HL-60 (cell line): ENCODE data around the gene DNAJB6.

ENCODE experiments used
- DNase-seq, 2 experiments: peaks; one replicate each; pipeline ENCODE4 v3.0.0-alpha.2; 2010 to 2020; ENCODE audit warnings: low read depth in 1 of 2, low spot score in 1 of 2
- H3K27ac ChIP-seq: fragments of 250-450 bp; sonication (Bioruptor Pico); replicated peaks from 2 replicates; pipeline ENCODE4 v1.5.1; 2020; ENCODE audit warnings: mild to moderate bottlenecking, moderate library complexity
- H3K27me3 ChIP-seq: fragments of 250-450 bp; sonication (Bioruptor Pico); 2 replicates; pipeline ENCODE4 v1.5.1; 2021; ENCODE audit warnings: mild to moderate bottlenecking, moderate library complexity; ENCODE audit not compliant: insufficient read depth, poor library complexity, severe bottlenecking
- H3K4me3 ChIP-seq: replicated peaks from 2 replicates; pipeline ENCODE4 v1.5.1; 2011; ENCODE audit warnings: mild to moderate bottlenecking, control low read depth, low read length; ENCODE audit not compliant: insufficient read depth
- GABPA ChIP-seq: IDR thresholded peaks from 2 replicates; pipeline ENCODE4 v1.6.1; 2012; ENCODE audit warnings: low read depth
- POLR2AphosphoS5 ChIP-seq: IDR thresholded peaks from 2 replicates; pipeline ENCODE4 v1.6.1; 2012; ENCODE audit warnings: low read depth
- SPI1 ChIP-seq: IDR thresholded peaks from 2 replicates; pipeline ENCODE4 v1.6.1; 2012; ENCODE audit warnings: low read depth, mild to moderate bottlenecking, borderline replicate concordance
- TF ChIP-seq, protein P1 (sequence below): IDR thresholded peaks from one replicate; pipeline ENCODE4 v1.5.1; 2011; ENCODE audit warnings: low read length, control low read depth, inconsistent platforms; ENCODE audit not compliant: insufficient read depth
- TF ChIP-seq, protein P2 (sequence below): IDR thresholded peaks from 2 replicates; pipeline ENCODE4 v1.6.1; 2012; ENCODE audit warnings: low read depth; ENCODE audit not compliant: insufficient replicate concordance

DNAJB6 gene

DNA sequence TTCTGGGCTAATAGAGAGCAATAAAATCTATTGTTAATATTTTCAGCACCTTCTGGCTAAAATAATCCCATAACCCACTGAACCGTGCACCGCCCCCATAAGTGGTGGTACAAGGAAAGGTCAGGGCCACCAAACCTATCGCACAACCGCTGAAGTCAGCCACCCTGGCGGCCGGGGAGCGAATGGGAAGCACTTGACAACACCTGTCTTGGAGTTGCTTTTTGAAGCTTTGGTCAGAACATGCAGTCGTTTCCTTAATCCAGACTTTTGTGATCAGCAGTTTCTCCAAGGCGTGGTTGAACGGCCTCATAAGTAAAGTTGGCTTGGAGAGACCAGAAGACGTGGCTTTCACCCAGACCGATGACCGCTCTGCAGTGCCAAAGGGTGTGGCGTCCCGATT, 97.4 kb downstream of the DNAJB6 start:
- TF ChIP-seq SPI1 (no peak), POLR2AphosphoS5 (no peak), GABPA (no peak)
- TF ChIP-seq, protein P1, sequence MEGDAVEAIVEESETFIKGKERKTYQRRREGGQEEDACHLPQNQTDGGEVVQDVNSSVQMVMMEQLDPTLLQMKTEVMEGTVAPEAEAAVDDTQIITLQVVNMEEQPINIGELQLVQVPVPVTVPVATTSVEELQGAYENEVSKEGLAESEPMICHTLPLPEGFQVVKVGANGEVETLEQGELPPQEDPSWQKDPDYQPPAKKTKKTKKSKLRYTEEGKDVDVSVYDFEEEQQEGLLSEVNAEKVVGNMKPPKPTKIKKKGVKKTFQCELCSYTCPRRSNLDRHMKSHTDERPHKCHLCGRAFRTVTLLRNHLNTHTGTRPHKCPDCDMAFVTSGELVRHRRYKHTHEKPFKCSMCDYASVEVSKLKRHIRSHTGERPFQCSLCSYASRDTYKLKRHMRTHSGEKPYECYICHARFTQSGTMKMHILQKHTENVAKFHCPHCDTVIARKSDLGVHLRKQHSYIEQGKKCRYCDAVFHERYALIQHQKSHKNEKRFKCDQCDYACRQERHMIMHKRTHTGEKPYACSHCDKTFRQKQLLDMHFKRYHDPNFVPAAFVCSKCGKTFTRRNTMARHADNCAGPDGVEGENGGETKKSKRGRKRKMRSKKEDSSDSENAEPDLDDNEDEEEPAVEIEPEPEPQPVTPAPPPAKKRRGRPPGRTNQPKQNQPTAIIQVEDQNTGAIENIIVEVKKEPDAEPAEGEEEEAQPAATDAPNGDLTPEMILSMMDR, result no peak
- TF ChIP-seq, protein P2, sequence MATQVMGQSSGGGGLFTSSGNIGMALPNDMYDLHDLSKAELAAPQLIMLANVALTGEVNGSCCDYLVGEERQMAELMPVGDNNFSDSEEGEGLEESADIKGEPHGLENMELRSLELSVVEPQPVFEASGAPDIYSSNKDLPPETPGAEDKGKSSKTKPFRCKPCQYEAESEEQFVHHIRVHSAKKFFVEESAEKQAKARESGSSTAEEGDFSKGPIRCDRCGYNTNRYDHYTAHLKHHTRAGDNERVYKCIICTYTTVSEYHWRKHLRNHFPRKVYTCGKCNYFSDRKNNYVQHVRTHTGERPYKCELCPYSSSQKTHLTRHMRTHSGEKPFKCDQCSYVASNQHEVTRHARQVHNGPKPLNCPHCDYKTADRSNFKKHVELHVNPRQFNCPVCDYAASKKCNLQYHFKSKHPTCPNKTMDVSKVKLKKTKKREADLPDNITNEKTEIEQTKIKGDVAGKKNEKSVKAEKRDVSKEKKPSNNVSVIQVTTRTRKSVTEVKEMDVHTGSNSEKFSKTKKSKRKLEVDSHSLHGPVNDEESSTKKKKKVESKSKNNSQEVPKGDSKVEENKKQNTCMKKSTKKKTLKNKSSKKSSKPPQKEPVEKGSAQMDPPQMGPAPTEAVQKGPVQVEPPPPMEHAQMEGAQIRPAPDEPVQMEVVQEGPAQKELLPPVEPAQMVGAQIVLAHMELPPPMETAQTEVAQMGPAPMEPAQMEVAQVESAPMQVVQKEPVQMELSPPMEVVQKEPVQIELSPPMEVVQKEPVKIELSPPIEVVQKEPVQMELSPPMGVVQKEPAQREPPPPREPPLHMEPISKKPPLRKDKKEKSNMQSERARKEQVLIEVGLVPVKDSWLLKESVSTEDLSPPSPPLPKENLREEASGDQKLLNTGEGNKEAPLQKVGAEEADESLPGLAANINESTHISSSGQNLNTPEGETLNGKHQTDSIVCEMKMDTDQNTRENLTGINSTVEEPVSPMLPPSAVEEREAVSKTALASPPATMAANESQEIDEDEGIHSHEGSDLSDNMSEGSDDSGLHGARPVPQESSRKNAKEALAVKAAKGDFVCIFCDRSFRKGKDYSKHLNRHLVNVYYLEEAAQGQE, result no peak
- no peaks in the 10 kb centered on the region for H3K27me3 ChIP-seq
- H3K4me3 ChIP-seq, result no peak overlapping the region
- DNase-seq, result no peak
- no peak overlapping the region for H3K27ac ChIP-seq

DNA sequence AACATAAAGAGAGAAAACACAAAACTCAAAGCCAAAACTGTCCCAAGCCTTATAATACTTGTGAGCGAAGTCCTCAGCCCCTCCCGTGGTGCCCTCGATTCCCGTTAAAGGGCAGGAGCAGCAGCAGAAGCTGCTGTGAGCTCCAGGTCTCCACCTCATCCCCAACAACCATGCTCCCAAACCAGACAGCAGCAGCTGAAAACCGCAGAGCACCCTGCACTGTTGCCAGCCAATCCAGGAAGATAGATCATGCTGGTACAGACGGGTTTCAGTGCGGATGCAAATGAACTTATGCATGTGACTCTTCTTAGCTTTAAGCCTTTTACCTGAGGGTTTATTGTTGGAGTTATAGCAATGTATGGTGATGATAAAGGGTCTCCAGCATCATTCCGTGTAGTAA, 97.9 kb downstream of the DNAJB6 start:
- Histone ChIP-seq H3K27ac (no peak overlapping the region), H3K4me3 (no peak overlapping the region), H3K27me3 (no peaks in the 10 kb centered on the region)
- no peak for DNase-seq
- TF ChIP-seq, protein P1, result no peak
- TF ChIP-seq POLR2AphosphoS5 (no peak), SPI1 (no peak), GABPA (no peak)
- TF ChIP-seq, protein P2, result no peak

DNA sequence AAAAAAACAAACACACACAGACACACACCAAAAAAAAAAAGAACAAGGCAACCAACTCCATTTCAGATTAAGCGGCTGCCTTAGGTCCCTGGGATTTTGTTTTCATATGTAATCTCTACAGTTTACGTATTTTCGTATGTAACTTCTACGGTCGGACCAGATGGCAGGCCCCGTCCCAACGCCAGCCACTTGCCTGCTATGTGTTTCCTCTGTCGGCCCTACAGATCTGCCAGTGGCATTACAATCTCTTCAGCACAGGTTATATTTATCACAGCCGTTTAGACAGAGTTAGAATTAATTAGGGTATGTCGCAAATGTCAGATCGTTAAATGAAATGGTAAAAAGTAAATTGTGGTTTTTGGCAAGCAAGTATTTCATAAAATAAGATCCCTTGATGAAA, 99.3 kb downstream of the DNAJB6 start:
- TF ChIP-seq, protein P2, result no peak
- TF ChIP-seq POLR2AphosphoS5 (no peak), SPI1 (no peak), GABPA (no peak)
- TF ChIP-seq, protein P1, result no peak
- Histone ChIP-seq H3K4me3 (no peak overlapping the region), H3K27me3 (no peaks in the 10 kb centered on the region), H3K27ac (no peak overlapping the region)
- DNase-seq, result no peak
